HG03280 (cell line): ENCODE data around the gene MADD.

Experiments used
- ATAC-seq: cut with Tn5 transposase; IDR thresholded peaks from one replicate; pipeline ENCODE4 v1.9.1; 2021; ENCODE audit warnings: mild to moderate bottlenecking, moderate library complexity; ENCODE audit not compliant: unreplicated experiment

MADD gene

DNA sequence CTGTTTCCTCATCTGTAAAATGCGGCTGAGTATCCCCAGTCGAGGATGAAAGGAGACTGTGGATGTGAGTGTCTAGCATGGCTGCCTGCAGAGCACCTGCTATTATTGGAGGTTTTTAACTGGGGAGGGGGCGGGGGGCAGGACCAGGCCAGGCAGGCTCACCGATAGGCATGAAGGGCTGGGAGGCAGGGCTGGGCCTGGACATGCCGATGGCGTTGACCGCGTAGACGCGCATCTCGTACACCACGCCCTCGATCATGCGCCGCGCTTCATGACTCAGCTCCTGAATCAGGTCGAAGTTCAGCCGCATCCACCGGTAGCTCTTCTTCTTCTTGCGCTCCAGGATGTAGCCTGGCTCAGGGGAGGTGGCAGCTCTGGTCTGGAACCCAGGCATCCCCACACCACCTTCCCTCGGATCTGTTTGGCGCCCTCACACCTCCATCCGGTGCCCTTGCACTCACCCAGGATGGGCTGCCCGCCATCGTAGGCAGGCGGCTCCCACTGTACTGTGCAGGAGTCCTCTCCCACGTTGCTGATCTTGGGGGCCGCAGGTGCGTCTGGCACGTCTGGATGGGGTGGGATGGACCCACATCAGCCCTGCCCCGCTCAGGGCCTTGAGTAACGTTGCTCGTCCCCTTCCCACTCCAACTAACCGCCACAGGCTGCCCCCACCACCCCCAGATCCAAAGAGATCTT is 67.4 kb downstream of the MADD start:
- ATAC-seq = no peak

DNA sequence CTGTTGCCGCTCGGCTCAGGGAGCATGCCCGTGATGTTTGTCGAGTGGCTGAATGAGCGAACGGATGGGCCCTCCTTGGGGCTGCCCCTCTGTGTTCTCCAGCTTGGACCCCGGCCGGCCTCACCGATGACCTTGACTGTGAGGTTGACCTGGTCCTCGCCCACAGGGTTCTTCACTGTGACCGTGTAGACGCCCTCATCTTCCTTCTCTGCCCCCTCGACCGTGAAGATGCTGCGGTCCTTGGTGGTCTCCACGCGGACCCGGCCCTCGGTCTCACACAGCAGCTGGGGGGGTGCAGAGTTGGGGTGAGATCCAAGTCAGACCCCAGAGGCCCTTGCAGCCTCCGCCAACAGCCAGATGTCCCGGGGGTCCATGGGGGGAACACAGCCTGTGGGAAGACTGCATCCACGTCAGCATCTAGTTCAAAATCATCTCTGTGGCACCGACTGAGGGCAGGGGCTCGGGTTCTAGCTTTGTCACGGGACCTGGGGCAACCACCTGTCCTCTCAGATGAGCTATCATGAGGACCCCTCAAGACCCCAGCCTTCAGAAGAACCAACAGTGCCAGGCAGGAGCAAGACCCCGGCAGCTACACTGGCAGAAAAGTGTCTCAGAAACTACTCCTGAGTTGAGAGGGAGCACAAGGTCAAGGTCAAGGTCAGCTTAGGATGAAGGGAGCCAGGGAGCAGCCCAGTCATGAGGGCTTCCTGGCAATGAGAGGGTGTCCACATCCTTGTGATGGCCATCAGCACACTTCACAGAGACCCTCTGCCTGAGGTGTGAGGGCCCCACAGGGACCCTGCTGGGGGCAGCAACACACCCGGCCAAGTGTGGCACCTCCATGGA is 68.7 kb downstream of the MADD start:
- no peak for ATAC-seq

- no peak for ATAC-seq
Observed at GRCh38 chr11:47340010-47340409, 70.1 kb downstream of the MADD start.

- ATAC-seq = no peak
Observed at GRCh38 chr11:47340980-47341775, 71.2 kb downstream of the MADD start.

DNA sequence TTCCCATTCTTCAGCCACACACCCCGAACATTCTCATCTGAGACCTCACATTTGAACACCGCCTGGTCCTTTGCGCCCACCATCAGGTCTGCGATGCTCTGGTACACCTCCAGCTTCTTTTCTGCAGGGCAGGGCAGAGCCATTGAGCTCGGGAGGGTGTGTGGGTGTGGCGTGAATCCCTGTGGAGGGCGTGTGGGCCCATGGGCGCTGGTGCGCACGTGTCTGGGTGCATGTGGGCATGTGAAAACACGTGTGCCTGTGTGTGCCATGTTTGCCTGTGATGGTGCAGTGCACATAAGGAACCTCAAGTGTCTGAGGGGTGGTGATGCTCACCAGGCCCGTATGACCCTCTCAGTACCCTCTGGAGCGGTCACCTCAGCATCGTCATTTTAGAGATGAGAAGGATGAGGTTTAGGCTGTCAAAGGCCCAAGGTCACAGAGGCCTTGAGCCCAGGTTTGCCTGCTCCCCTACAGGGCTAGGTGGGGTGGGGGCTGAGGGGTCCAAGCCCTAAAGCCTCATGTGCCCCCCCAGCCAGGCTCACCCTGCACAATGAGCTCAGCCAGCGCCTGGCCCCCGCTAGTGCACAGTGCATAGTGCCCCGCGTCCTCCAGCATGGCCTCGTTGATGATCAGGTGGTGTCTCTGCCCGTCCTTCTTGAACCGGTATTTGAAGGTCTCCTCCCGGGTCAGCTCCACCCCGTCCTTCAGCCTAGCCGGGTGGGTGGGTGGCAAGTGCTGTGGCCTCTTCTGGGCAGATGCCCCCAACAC is 72.3 kb downstream of the MADD start:
- no peak for ATAC-seq

GRCh38 chr11:47342854-47343253 is 72.9 kb downstream of the MADD start:
- no peak for ATAC-seq

DNA sequence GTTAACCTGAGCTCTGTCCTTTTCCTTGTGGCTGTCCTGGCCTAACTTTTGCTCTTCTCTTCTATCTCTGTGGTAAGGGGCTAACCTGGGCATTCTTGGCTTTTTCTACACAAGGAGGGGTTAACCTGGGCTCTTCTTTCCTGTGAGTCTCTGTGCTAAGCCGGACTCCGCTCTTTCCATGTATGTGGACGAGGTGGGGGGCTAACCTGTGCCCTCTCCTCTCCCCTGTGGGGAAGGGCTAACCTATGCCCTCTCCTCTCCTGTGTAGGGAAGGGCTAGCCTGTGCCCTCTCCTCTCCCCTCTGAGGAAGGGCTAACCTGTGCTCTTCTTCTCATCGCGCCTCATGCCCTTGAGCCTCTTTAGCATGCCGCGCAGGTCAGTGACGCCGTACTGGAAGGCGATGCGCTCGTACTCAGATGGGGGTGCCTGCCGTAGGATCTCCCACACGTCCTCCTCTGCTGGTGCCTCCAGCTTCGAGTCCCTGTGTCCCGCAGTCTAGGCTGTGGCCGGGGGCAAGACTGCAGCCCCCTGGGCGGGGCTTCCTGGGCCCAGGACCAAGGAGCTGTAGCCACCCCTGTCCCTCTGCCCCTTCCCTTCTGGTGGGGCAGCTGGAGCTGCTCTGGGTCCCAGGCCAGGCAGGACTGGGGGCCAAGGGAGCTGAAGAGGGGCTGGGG is 76.1 kb downstream of the MADD start:
- ATAC-seq = no peak

DNA sequence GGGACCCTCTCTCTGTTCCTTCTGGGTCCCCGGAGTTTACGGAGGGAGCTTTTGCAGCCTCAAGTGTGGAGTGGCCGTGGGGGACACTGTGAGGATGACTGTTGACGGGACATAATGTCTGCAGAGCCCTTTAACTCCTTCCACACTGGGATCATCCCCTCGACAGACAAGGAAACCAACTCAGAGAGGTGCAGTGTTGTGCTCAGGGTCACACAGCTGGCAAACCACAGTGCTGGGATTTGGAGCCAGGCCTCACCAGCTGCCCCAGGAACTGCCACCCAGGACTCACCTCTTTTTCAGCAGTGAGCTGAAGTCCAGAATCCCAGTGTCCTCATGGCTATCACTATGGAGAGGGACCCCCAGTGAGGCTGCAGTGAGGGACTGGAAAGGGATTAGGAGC is 77.2 kb downstream of the MADD start:
- ATAC-seq = no peak

DNA sequence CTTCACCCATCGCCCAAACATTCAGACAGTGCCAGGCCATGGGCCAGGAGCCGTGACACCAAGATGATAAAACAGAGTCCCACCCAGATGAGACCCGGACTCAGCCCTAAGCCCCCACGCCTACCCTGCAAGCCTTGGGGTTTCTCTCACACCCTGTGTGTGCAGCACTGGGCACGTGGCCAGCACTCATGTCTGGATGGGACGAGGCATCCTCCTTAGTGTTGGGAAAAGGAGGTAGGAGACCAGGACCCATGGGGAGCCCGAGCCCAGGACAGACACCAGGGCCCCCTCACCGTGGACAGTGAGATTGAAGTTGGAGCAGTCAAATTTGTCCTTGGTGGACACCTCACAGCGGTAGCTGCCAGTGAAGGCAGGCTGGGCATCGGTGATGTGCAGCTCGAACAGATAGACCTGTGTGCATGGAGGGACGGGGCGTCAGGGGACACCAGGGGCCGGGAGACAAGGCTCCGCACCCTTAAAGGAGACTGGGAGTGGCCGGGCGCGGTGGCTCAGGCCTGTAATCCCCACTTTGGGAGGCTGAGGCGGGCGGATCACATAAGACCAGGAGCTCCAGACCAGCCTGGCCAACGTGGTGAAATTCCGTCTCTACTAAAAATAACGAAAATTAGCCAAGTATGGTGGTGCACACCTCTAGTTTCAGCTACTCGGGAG is 78.3 kb downstream of the MADD start:
- ATAC-seq = no peak

DNA sequence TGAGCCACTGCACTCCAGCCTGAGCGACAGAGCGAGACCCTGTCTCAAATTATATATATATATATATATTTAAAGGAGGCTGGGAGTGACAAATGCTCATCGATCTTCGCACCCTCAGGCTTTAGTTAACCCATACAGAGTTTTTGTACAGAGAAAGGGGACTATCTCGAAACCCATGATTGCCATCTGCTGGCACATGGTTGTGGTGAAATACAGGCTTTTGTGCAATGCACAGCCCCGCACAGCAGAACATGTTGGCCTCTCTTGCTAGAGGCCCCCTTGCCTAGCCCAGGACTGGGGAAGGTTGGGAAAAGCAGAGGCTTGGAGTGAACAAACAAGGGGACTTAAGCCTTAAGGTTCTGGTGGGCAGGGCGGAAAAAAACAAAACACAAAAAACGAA is 78.9 kb downstream of the MADD start:
- no peak for ATAC-seq

- ATAC-seq = no peak
Observed at GRCh38 chr11:47349521-47350095, 79.7 kb downstream of the MADD start.

DNA sequence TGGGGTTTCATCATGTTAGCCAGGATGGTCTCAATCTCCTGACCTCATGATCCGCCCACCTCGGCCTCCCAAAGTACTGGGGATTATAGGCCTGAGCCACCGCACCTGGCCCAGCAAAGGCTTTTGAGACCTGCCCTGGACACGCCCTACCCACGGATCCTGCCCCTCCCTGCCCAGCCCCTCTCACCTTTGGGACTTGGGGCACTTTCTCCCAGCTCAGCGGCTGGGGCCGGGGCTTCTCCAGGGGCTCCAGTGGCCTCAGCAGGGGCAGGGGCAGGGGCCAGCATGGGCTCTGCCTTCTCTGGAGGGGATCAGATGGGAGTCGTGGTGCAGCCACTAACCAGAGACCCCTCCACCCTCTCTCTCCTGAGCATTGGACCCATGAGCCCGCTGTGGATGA is 80.4 kb downstream of the MADD start:
- ATAC-seq = no peak

- no peak for ATAC-seq
Observed at GRCh38 chr11:47351156-47352126, 81.5 kb downstream of the MADD start.

DNA sequence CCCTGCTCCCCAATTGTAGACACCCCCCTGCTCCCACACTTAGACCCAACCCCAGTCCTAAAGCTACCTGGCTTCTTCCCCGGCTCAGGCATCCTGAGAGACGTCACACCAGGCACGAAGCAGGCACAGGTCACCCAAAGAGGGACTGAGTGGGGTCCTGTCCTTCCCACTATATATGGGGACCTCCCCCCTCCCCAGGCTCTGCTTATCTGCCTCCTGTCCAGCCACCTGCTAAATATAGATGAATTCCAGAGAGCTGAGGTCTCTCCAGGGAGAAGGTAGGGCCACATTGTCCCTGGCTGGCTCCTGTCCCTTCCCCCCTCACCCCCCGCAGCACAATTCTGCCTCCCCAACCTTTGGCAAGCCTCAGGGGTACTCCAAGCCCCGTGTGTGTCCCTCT is 82.6 kb downstream of the MADD start, which contains the start of gene MYBPC3:
MYBPC3 (minus strand) TSS at position 147 of the 400 bp plus-strand sequence; CDS start at position 92, 55 bp downstream.
- no peak for ATAC-seq

DNA sequence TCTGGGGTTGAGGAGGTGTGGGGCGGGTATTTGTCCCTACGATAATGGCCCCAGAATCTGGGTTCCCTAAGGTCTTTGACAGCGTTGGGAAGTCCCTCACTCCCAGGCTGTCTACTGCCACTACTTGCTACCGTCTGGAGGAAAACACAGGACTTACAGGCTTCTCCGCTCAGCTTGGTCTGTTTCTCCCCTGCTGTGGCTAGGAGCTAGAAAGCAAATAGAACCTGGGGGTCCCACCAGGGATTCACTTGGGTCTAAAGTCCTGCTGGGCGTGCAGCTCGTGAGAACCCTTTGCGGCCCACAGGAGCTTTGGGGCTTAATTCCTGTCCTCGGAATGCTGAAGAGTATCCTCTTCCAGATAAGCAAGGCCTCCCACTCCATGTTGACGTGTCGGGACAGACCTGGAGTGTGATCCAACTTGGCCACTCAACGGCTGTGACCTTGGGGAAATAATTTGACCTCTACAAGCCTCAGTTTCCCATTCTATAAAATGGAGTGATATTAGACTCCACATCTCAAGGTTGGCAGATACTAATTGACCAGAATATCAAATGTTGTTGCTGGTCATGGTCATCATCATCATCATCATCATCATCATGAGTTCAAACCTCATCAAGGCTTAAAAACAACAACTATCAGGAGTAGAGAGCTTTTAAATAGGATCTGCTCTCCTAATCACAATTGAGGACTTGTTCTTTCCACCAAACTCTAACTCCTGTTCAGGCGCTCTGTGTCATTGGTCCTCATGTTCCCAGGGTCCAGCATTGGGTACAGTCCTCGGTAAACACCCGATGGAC is 84.2 kb downstream of the MADD start:
- no peak for ATAC-seq

DNA sequence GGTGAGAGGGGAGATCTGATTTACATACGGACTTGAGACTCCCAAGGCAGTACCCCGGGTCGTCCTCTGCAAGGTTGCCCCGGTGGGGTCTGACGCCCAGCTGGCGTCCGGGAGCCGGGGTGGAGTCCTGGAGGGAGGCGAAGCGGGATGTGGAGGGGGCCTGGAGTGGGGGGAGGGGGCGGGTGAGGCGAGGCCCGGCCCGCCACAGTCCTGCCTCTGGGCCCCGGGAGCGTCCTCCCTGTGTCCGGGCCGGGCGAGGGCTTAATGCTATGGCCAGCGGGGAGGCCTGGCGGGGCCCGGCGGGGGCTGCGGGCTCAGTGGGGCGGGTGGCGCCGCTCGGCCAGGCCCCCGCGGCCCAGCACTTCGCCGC is 85.0 kb downstream of the MADD start:
- ATAC-seq = no peak
